GM12878 (cell line): Measurements from ENCODE around the gene GID4. TPM values are rescaled to one million over a fixed set of nuclear protein-coding genes. Genes with fewer than 3 reads are reported as not detected.

ENCODE experiments used
- ATAC-seq: fragments of 200-7000 bp; cut with Tn5 transposase; 3 replicates; pipeline ENCODE4 v1.9.1; 2020; ENCODE audit warnings: mild to moderate bottlenecking, moderate library complexity
- BruUV-seq: library from RNA; stranded (reverse); fragments of 400-500 nt; replicated peaks from 2 replicates; lab custom pipeline; 2021; lab: Mats Ljungman, UMichigan
- CTCF ChIA-PET: fragments of 300-600 bp; sonication (Branson Sonifier 250); formaldehyde crosslinking; extraction: SDS; loops from one replicate; lab custom pipeline; 2021; ENCODE audit warnings: inconsistent platforms; lab: Yijun Ruan, JAX
- POLR2A ChIA-PET: fragments of 350-600 bp; formaldehyde crosslinking; extraction: SDS; loops from one replicate; lab custom pipeline; 2021; ENCODE audit warnings: inconsistent platforms; lab: Charles Lee
- RAD21 ChIA-PET: fragments of 300-600 bp; sonication (Branson Sonifier 250); formaldehyde crosslinking; loops from one replicate; lab custom pipeline; 2023; ENCODE audit warnings: antibody characterized with exemption; ENCODE audit not compliant: unreplicated experiment; lab: Charles Lee
- SMC1A ChIA-PET: fragments of 300-600 bp; sonication (Branson Sonifier 250); formaldehyde crosslinking; loops from one replicate; lab custom pipeline; 2023; ENCODE audit not compliant: unreplicated experiment, uncharacterized antibody; lab: Charles Lee
- DNase-seq: peaks from one replicate; pipeline ENCODE4 v3.0.0-alpha.2; 2011; ENCODE audit warnings: low read depth, low spot score
- FAIRE-seq: peaks from 3 replicates; lab custom pipeline; 2011; peaks lifted over from hg19 to GRCh38; lab: Jason Lieb, UNC
- H2AFZ ChIP-seq: 2 replicates; pipeline ENCODE4 v1.6.0; 2011; ENCODE audit warnings: low read depth, low read length, control low read depth; ENCODE audit not compliant: control insufficient read depth
- H3K27ac ChIP-seq: 2 replicates; pipeline ENCODE4 v1.5.1; 2011; ENCODE audit warnings: control low read depth; ENCODE audit not compliant: control insufficient read depth, insufficient read depth
- H3K27me3 ChIP-seq, 2 experiments: replicated peaks in 1 of 2; 2 replicates each; pipeline versions ENCODE4 v1.6.0 to v1.6.1; 2011; ENCODE audit warnings: low read length in 1 of 2; ENCODE audit not compliant: control insufficient read depth in 2 of 2, insufficient read depth in 2 of 2
- H3K36me3 ChIP-seq, 2 experiments: 2 replicates each; pipeline ENCODE4 v1.5.1; 2011; ENCODE audit warnings: low read length in 1 of 2; ENCODE audit not compliant: control insufficient read depth in 2 of 2, insufficient read depth in 2 of 2
- H3K4me1 ChIP-seq: 2 replicates; pipeline ENCODE4 v1.6.1; 2011; ENCODE audit warnings: mild to moderate bottlenecking, low read length, moderate library complexity, mixed read lengths; ENCODE audit not compliant: control insufficient read depth, insufficient read depth
- H3K4me2 ChIP-seq: 2 replicates; pipeline ENCODE4 v1.6.0; 2011; ENCODE audit warnings: control low read depth; ENCODE audit not compliant: control insufficient read depth, insufficient read depth
- H3K4me3 ChIP-seq: fragments of 200-600 bp; sonication (generic); 2 replicates; pipeline ENCODE4 v1.5.1; 2016
- H3K79me2 ChIP-seq: 2 replicates; pipeline ENCODE4 v1.6.0; 2011; ENCODE audit warnings: low read length; ENCODE audit not compliant: control insufficient read depth, insufficient read depth
- H3K9ac ChIP-seq: 2 replicates; pipeline ENCODE4 v1.8.0; 2011; ENCODE audit warnings: low read length, control low read depth, mixed read lengths; ENCODE audit not compliant: control insufficient read depth, insufficient read depth
- H3K9me3 ChIP-seq: replicated peaks from 3 replicates; pipeline ENCODE4 v1.5.1; 2011; ENCODE audit warnings: mild to moderate bottlenecking, low read length; ENCODE audit not compliant: control insufficient read depth, insufficient read depth
- H4K20me1 ChIP-seq: 2 replicates; pipeline ENCODE4 v1.6.0; 2011; ENCODE audit not compliant: control insufficient read depth, insufficient read depth
- EED ChIP-seq: sonication (generic); IDR thresholded peaks from 2 replicates; pipeline ENCODE4 v1.6.1; 2016; ENCODE audit warnings: antibody characterized with exemption, low read depth
- KLF5 ChIP-seq: fragments of 450-650 bp; IDR thresholded peaks from 2 replicates; pipeline ENCODE4 v1.6.1; 2014; ENCODE audit warnings: mild to moderate bottlenecking; ENCODE audit not compliant: partially characterized antibody
- MYB ChIP-seq: fragments of 150-350 bp; IDR thresholded peaks from 2 replicates; pipeline ENCODE4 v1.6.1; 2014; ENCODE audit warnings: mild to moderate bottlenecking, low read depth, low read length, borderline replicate concordance
- NFIC ChIP-seq: IDR thresholded peaks from 2 replicates; pipeline ENCODE4 v1.6.1; 2012; ENCODE audit warnings: low read depth, mild to moderate bottlenecking, inconsistent platforms, low read length, moderate library complexity
- NFYA ChIP-seq: IDR thresholded peaks from 2 replicates; pipeline ENCODE4 v1.6.1; 2011; ENCODE audit warnings: low read depth, mild to moderate bottlenecking, low read length, improper control_type of control experiment, borderline replicate concordance
- NFYB ChIP-seq: IDR thresholded peaks from 2 replicates; pipeline ENCODE4 v1.6.1; 2011; ENCODE audit warnings: low read depth, mild to moderate bottlenecking, low read length, improper control_type of control experiment, moderate library complexity; ENCODE audit not compliant: insufficient read depth
- NR2C1 ChIP-seq: fragments of 450-650 bp; IDR thresholded peaks from 2 replicates; pipeline ENCODE4 v1.6.1; 2017; ENCODE audit warnings: antibody characterized with exemption, mild to moderate bottlenecking, moderate library complexity
- PAX8 ChIP-seq: fragments of 450-650 bp; IDR thresholded peaks from 2 replicates; pipeline ENCODE4 v1.6.1; 2017; ENCODE audit warnings: mild to moderate bottlenecking, moderate library complexity
- POLR2A ChIP-seq: IDR thresholded peaks from 2 replicates; pipeline ENCODE4 v1.6.1; 2011; ENCODE audit warnings: low read depth, mild to moderate bottlenecking, low read length
- WGBS: methylation state at CpG from one replicate; pipeline ENCODE4 v1.1.6; 2016; ENCODE audit warnings: low lambda C conversion rate; ENCODE audit not compliant: insufficient replicate concordance, insufficient coverage; ENCODE audit errors: missing lambda C conversion rate; 5-methylcytosine and 5-hydroxymethylcytosine counted together
- in situ Hi-C: fragments of 300-500 bp; cut with MboI; formaldehyde crosslinking; loops from 9 replicates; pipeline ENCODE4 v1.14.3; 2018; ENCODE audit warnings: mixed read lengths
- intact Hi-C: fragments of 100-400 bp; cut with micrococcal nuclease; formaldehyde crosslinking; loops from one replicate; pipeline ENCODE4 v1.14.2; 2022; ENCODE audit not compliant: unreplicated experiment
- polyA plus RNA-seq, 11 experiments: library from polyadenylated mRNA; depleted of rRNA in 4 of 11; unstranded in 6 of 11; stranded (reverse) in 5 of 11; fragments of >200 nt; fragmentation: Nextera tagmentation in 4 of 11; fragmentation: Illumina TruSeq in 1 of 11; extraction: Ambion mirVana in 4 of 11; extraction: Trizol in 1 of 11; gene quantifications; 1 replicate in 1 of 11; 2 replicates in 10 of 11; pipeline versions ENCODE4 v1.2.1 to v1.2.3, GENCODE V29; 2011 to 2016; ENCODE audit warnings: inconsistent platforms in 2 of 11, missing spikeins in 2 of 11, low read depth in 1 of 11
- total RNA-seq, 4 experiments: library from RNA; depleted of rRNA in 3 of 4; stranded (reverse); fragments of >200 nt in 3 of 4; fragmentation: Illumina TruSeq in 1 of 4; extraction: Trizol in 1 of 4; gene quantifications; 2 replicates each; pipeline versions ENCODE4 v1.2.1 to v1.2.3, GENCODE V29; 2013 to 2021
- TF ChIP-seq, protein P1 (sequence below): IDR thresholded peaks from 2 replicates; pipeline ENCODE4 v1.6.1; 2012; ENCODE audit warnings: improper control_type of control experiment, low read depth, low read length; ENCODE audit not compliant: insufficient replicate concordance
- TF ChIP-seq, protein P2 (sequence below): IDR thresholded peaks from 2 replicates; pipeline ENCODE4 v1.6.1; 2012; ENCODE audit warnings: low read length, inconsistent platforms

Gene GID4
- total and polyA plus RNA-seq, 10 of the 15 experiments (the other 5 are each of a cell fraction or from before 2014, with no cell fraction given): 0.93 to 7.3 (median 3.6) TPM

DNA sequence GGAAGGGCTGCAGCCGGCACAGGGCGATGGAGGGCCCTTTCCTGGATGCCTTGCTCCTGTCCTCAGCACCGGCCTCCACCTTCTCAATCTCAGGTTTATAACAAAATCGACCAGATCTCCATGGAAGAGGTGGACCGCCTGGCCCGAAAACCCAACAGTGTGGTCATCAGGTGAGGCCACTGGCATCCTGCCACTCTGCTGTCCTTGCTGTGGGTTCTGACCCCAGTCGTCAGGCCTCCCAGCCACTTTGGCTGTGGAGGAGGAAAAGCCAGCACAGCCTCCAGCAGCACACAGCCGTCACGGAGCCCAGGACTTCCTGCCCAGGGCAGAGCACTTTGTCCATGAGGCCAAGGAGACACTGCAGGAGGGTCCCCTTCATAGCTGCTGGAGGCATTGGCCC lies 62.6 kb downstream of the GID4 start:
- intact Hi-C loops: no loop called here
- no peak for DNase-seq
- in situ Hi-C loops: no loop called here
- Histone ChIP-seq H4K20me1 (no peaks in the 10 kb centered on the region), H3K9me3 (no peaks in the 10 kb centered on the region), H3K79me2 (no peaks in the 10 kb centered on the region), H3K27me3 (no peaks in the 10 kb centered on the region), H3K4me3 (no peak overlapping the region), H3K4me1 (no peaks in the 10 kb centered on the region), H3K9ac (no peak overlapping the region), H3K27ac (no peak overlapping the region), H2AFZ (no peak overlapping the region), H3K36me3 (peaks cover 11 to 15% of the 10 kb centered on the region in 2 experiments), H3K4me2 (no peak overlapping the region)
- 93% methylated on average over 9 of the region's 9 CpGs for WGBS
- FAIRE-seq: no peak
- ATAC-seq: no peak
- ChIA-PET RAD21 (no interaction called here), CTCF (interaction anchor here (0.6 to 1.0 kb wide), 2 partner anchors 14 to 81 kb away, joined by 3 read pairs; partner anchors contain the start of gene ALKBH5), SMC1A (no interaction called here), POLR2A (no interaction called here)
- BruUV-seq: no TSS peak
- TF ChIP-seq NFYA (no peak), EED (no peak), POLR2A (peak; percentile 17; the same call in 1 of the 2 replicates), NR2C1 (no peak)

DNA sequence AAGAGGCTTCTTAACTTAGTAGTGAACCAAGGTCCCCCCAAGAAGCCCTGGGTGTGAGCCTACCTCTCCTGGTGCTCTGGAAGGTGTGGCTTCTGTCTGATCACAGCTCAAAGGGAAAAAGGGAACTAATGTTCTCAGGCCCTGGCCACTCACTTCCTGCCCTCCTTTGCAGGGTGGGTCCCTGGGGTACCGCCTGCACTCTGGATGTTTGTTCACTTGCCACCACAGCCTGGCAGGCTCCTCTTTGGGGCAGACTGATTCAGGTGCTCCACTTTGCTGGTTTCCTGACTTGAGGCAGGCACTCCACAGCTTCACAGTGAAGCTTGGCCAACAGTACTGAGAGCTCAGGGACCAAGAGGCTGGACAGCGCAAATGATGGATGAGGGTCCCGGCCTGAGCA lies 63.4 kb downstream of the GID4 start:
- Histone ChIP-seq H3K79me2 (no peaks in the 10 kb centered on the region), H3K27me3 (no peaks in the 10 kb centered on the region), H3K27ac (no peak overlapping the region), H3K4me2 (no peak overlapping the region), H3K36me3 (peaks cover 11% of the 10 kb centered on the region in 2 experiments), H2AFZ (no peak overlapping the region), H3K9ac (no peak overlapping the region), H3K4me1 (no peaks in the 10 kb centered on the region), H3K4me3 (no peak overlapping the region), H4K20me1 (no peaks in the 10 kb centered on the region), H3K9me3 (no peaks in the 10 kb centered on the region)
- ChIA-PET CTCF (interaction anchor here (0.6 to 1.0 kb wide), 2 partner anchors 14 to 81 kb away, joined by 3 read pairs; partner anchors contain the start of gene ALKBH5), POLR2A (no interaction called here), RAD21 (no interaction called here), SMC1A (no interaction called here)
- in situ Hi-C loops: no loop called here
- intact Hi-C loops: no loop called here
- DNase-seq: no peak
- 53% methylated on average over 3 of the region's 3 CpGs for WGBS
- BruUV-seq: no TSS peak
- FAIRE-seq: no peak
- ATAC-seq: peak; percentile 48
- no peak for TF ChIP-seq NFIC
- no peak for TF ChIP-seq KLF5
- TF ChIP-seq, protein P1, sequence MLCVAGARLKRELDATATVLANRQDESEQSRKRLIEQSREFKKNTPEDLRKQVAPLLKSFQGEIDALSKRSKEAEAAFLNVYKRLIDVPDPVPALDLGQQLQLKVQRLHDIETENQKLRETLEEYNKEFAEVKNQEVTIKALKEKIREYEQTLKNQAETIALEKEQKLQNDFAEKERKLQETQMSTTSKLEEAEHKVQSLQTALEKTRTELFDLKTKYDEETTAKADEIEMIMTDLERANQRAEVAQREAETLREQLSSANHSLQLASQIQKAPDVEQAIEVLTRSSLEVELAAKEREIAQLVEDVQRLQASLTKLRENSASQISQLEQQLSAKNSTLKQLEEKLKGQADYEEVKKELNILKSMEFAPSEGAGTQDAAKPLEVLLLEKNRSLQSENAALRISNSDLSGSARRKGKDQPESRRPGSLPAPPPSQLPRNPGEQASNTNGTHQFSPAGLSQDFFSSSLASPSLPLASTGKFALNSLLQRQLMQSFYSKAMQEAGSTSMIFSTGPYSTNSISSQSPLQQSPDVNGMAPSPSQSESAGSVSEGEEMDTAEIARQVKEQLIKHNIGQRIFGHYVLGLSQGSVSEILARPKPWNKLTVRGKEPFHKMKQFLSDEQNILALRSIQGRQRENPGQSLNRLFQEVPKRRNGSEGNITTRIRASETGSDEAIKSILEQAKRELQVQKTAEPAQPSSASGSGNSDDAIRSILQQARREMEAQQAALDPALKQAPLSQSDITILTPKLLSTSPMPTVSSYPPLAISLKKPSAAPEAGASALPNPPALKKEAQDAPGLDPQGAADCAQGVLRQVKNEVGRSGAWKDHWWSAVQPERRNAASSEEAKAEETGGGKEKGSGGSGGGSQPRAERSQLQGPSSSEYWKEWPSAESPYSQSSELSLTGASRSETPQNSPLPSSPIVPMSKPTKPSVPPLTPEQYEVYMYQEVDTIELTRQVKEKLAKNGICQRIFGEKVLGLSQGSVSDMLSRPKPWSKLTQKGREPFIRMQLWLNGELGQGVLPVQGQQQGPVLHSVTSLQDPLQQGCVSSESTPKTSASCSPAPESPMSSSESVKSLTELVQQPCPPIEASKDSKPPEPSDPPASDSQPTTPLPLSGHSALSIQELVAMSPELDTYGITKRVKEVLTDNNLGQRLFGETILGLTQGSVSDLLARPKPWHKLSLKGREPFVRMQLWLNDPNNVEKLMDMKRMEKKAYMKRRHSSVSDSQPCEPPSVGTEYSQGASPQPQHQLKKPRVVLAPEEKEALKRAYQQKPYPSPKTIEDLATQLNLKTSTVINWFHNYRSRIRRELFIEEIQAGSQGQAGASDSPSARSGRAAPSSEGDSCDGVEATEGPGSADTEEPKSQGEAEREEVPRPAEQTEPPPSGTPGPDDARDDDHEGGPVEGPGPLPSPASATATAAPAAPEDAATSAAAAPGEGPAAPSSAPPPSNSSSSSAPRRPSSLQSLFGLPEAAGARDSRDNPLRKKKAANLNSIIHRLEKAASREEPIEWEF: no peak
- TF ChIP-seq POLR2A: no peak
- TF ChIP-seq, protein P2, sequence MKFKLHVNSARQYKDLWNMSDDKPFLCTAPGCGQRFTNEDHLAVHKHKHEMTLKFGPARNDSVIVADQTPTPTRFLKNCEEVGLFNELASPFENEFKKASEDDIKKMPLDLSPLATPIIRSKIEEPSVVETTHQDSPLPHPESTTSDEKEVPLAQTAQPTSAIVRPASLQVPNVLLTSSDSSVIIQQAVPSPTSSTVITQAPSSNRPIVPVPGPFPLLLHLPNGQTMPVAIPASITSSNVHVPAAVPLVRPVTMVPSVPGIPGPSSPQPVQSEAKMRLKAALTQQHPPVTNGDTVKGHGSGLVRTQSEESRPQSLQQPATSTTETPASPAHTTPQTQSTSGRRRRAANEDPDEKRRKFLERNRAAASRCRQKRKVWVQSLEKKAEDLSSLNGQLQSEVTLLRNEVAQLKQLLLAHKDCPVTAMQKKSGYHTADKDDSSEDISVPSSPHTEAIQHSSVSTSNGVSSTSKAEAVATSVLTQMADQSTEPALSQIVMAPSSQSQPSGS: no peak
- no peak for TF ChIP-seq PAX8
- no peak for TF ChIP-seq NFYB
- no peak for TF ChIP-seq MYB
